CD14-positive monocyte (primary cell): ENCODE measurements around the gene PLXNA2. TPM values are rescaled to one million over a fixed set of nuclear protein-coding genes. Genes with fewer than 3 reads are reported as not detected.

Source experiments
- DNase-seq, 3 donors: peaks; one replicate each; pipeline ENCODE4 v3.0.0-alpha.2; 2011 to 2022
- H2AFZ ChIP-seq: 2 replicates; pipeline ENCODE4 v1.6.0; 2012; ENCODE audit warnings: mild to moderate bottlenecking, low read depth, low read length, inconsistent platforms; ENCODE audit not compliant: insufficient read depth, poor library complexity, severe bottlenecking
- H3K27ac ChIP-seq, 2 donors: 1 replicate in 1 of 2; 2 replicates in 1 of 2; pipeline ENCODE4 v1.5.1; 2012 to 2013; ENCODE audit warnings: low read length in 2 of 2, control low read depth in 1 of 2, inconsistent platforms in 1 of 2, low read depth in 1 of 2, mild to moderate bottlenecking in 1 of 2
- H3K27me3 ChIP-seq, 2 donors: one replicate each; pipeline versions ENCODE4 v1.6.0 to v1.6.1; 2011 to 2013; ENCODE audit warnings: low read length in 2 of 2; ENCODE audit not compliant: control insufficient read depth in 2 of 2, insufficient read depth in 2 of 2
- H3K36me3 ChIP-seq, 2 donors: replicated peaks in 1 of 2; 1 replicate in 1 of 2; 2 replicates in 1 of 2; pipeline versions ENCODE4 v1.5.1 to v1.6.1; 2012 to 2013; ENCODE audit warnings: low read length in 2 of 2, control low read depth in 1 of 2, inconsistent platforms in 1 of 2, mild to moderate bottlenecking in 1 of 2; ENCODE audit not compliant: insufficient read depth in 2 of 2, control insufficient read depth in 1 of 2
- H3K4me1 ChIP-seq, 2 donors: 1 replicate in 1 of 2; 2 replicates in 1 of 2; pipeline versions ENCODE4 v1.5.1 to v1.6.1; 2012 to 2013; ENCODE audit warnings: low read length in 2 of 2, control low read depth in 1 of 2, inconsistent platforms in 1 of 2, mild to moderate bottlenecking in 1 of 2, moderate library complexity in 1 of 2; ENCODE audit not compliant: insufficient read depth in 2 of 2, control insufficient read depth in 1 of 2
- H3K4me2 ChIP-seq: replicated peaks from 2 replicates; pipeline ENCODE3; 2012; ENCODE audit warnings: low read length, moderate library complexity, mild to moderate bottlenecking; ENCODE audit not compliant: poor library complexity, severe bottlenecking; ENCODE audit errors: extremely low read depth
- H3K4me3 ChIP-seq, 3 experiments: fragments of 200-600 bp in 1 of 3; sonication (generic) in 1 of 3; replicated peaks in 1 of 3; 1 replicate in 2 of 3; 2 replicates in 1 of 3; pipeline ENCODE4 v1.5.1; 2011 to 2013; ENCODE audit warnings: low read length in 3 of 3, mild to moderate bottlenecking in 3 of 3, control low read depth in 2 of 3, low read depth in 2 of 3, inconsistent platforms in 1 of 3, moderate library complexity in 1 of 3
- H3K79me2 ChIP-seq: 2 replicates; pipeline ENCODE4 v1.6.0; 2012; ENCODE audit warnings: mild to moderate bottlenecking, control low read depth, inconsistent platforms, low read length, moderate library complexity; ENCODE audit not compliant: insufficient read depth
- H3K9ac ChIP-seq: 2 replicates; pipeline ENCODE4 v1.6.0; 2017; ENCODE audit warnings: low read length, mild to moderate bottlenecking; ENCODE audit not compliant: insufficient read depth, poor library complexity, severe bottlenecking
- H3K9me3 ChIP-seq, 2 donors: replicated peaks in 1 of 2; 1 replicate in 1 of 2; 2 replicates in 1 of 2; pipeline versions ENCODE4 v1.5.1 to v1.6.1; 2012 to 2013; ENCODE audit warnings: low read length in 2 of 2, control low read depth in 1 of 2; ENCODE audit not compliant: control insufficient read depth in 1 of 2, insufficient read depth in 1 of 2
- H4K20me1 ChIP-seq: 2 replicates; pipeline ENCODE4 v1.6.0; 2012; ENCODE audit warnings: mild to moderate bottlenecking, low read length, control low read depth, moderate library complexity; ENCODE audit not compliant: insufficient read depth
- H3K27ac Mint-ChIP-seq, 7 donors: one replicate each; pipeline ENCODE4 v1.8.0; 2020; ENCODE audit warnings: mild to moderate bottlenecking in 7 of 7, mixed read lengths in 7 of 7, moderate library complexity in 6 of 7, inconsistent platforms in 2 of 7
- H3K27me3 Mint-ChIP-seq, 3 donors: one replicate each; pipeline ENCODE4 v1.8.0; 2021 to 2022; ENCODE audit warnings: low read depth in 3 of 3, mild to moderate bottlenecking in 3 of 3, mixed read lengths in 3 of 3, moderate library complexity in 3 of 3, inconsistent platforms in 1 of 3
- H3K36me3 Mint-ChIP-seq, 2 donors: one replicate each; pipeline ENCODE4 v1.8.0; 2020; ENCODE audit warnings: mixed read lengths in 2 of 2, inconsistent platforms in 1 of 2, mild to moderate bottlenecking in 1 of 2
- H3K4me1 Mint-ChIP-seq: one replicate; pipeline ENCODE4 v1.8.0; 2020; ENCODE audit warnings: mild to moderate bottlenecking, mixed read lengths
- H3K4me3 Mint-ChIP-seq, 2 donors: one replicate each; pipeline ENCODE4 v1.8.0; 2020; ENCODE audit warnings: mild to moderate bottlenecking in 2 of 2, mixed read lengths in 2 of 2, moderate library complexity in 1 of 2
- H3K9me3 Mint-ChIP-seq, 7 donors: one replicate each; pipeline ENCODE4 v1.8.0; 2020 to 2022; ENCODE audit warnings: mixed read lengths in 7 of 7, mild to moderate bottlenecking in 6 of 7, moderate library complexity in 6 of 7, inconsistent platforms in 2 of 7
- CTCF ChIP-seq: fragments of 200-600 bp; IDR thresholded peaks from one replicate; pipeline ENCODE4 v1.8.0; 2022; ENCODE audit warnings: antibody characterized with exemption, mild to moderate bottlenecking
- WGBS: methylation state at CpG from one replicate; pipeline ENCODE4 v1.1.5; 2013; ENCODE audit warnings: missing lambda C conversion rate; ENCODE audit not compliant: insufficient coverage; 5-methylcytosine and 5-hydroxymethylcytosine counted together
- intact Hi-C, 2 donors: fragments of 100-400 bp; cut with micrococcal nuclease; formaldehyde crosslinking; loops; one replicate each; pipeline versions ENCODE4 v1.15.0 to v1.15.1; 2023
- polyA plus RNA-seq, 3 donors: library from polyadenylated mRNA; depleted of rRNA in 1 of 3; unstranded in 2 of 3; stranded (reverse) in 1 of 3; fragments of 300-500 nt in 2 of 3; fragments of >200 nt in 1 of 3; fragmentation: Illumina TruSeq in 2 of 3; gene quantifications; 1 replicate in 2 of 3; 2 replicates in 1 of 3; pipeline ENCODE4 v1.2.3, GENCODE V29; 2012 to 2021

PLXNA2 gene
- polyA plus RNA-seq, 3 donors, result 0.75 to 2.1 (median 1.1) TPM

GRCh38 chr1:208275083-208275482 lies 30.9 kb upstream of the PLXNA2 start:
- H3K36me3 ChIP-seq, result no peaks in the 10 kb centered on the region
- no peaks in the 10 kb centered on the region for H3K4me1 ChIP-seq
- no peak overlapping the region for H3K4me2 ChIP-seq
- no peak for DNase-seq
- TF ChIP-seq CTCF, result no peak
- Mint-ChIP-seq H3K27ac (no peak overlapping the region), H3K4me1 (no peaks in the 10 kb centered on the region), H3K4me3 (no peak overlapping the region), H3K36me3 (no peaks in the 10 kb centered on the region), H3K27me3 (peaks cover 11 to 18% (median 18%) of the 10 kb centered on the region in 3 donors), H3K9me3 (no peaks in the 10 kb centered on the region)
- no peaks in the 10 kb centered on the region for H3K79me2 ChIP-seq
- no peak overlapping the region for H2AFZ ChIP-seq
- WGBS, result 100% methylated on average over 2 of the region's 2 CpGs
- intact Hi-C loops, result no loop called here
- H3K27me3 ChIP-seq, result peaks cover 5 to 9% of the 10 kb centered on the region in 2 donors
- no peaks in the 10 kb centered on the region for H3K9me3 ChIP-seq
- no peak overlapping the region for H3K9ac ChIP-seq
- H3K4me3 ChIP-seq, result no peak overlapping the region
- no peaks in the 10 kb centered on the region for H4K20me1 ChIP-seq
- no peak overlapping the region for H3K27ac ChIP-seq

- H3K27me3 Mint-ChIP-seq, result peaks cover 12 to 27% (median 14%) of the 10 kb centered on the region in 3 donors
- TF ChIP-seq CTCF, result no peak
- WGBS, result 98% methylated on average over 4 of the region's 6 CpGs
- no peak overlapping the region for H2AFZ ChIP-seq
- no peaks in the 10 kb centered on the region for H3K4me1 Mint-ChIP-seq
- peaks cover 5 to 12% of the 10 kb centered on the region in 2 donors for H3K27me3 ChIP-seq
- no peaks in the 10 kb centered on the region for H3K9me3 ChIP-seq
- no peak overlapping the region for H3K27ac ChIP-seq
- H3K4me1 ChIP-seq, result no peaks in the 10 kb centered on the region
- H3K4me2 ChIP-seq, result no peak overlapping the region
- no peaks in the 10 kb centered on the region for H3K79me2 ChIP-seq
- H4K20me1 ChIP-seq, result no peaks in the 10 kb centered on the region
- no peak for DNase-seq
- H3K4me3 ChIP-seq, result no peak overlapping the region
- no peak overlapping the region for H3K9ac ChIP-seq
- H3K4me3 Mint-ChIP-seq, result no peak overlapping the region
- intact Hi-C loops, result no loop called here
- H3K27ac Mint-ChIP-seq, result no peak overlapping the region
- H3K36me3 ChIP-seq, result no peaks in the 10 kb centered on the region
- no peaks in the 10 kb centered on the region for H3K36me3 Mint-ChIP-seq
- H3K9me3 Mint-ChIP-seq, result no peaks in the 10 kb centered on the region
These were observed 29.3 kb upstream of the PLXNA2 start for GRCh38 chr1:208273386-208274017.
